HCT116 (cell line): ENCODE results near the gene TMEM238. TPM values are rescaled to one million over a fixed set of nuclear protein-coding genes. Genes with fewer than 3 reads are reported as not detected.

Source experiments
- ATAC-seq: fragments of 200-7000 bp; cut with Tn5 transposase; 2 replicates; pipeline ENCODE4 v1.9.1; 2020; ENCODE audit warnings: mild to moderate bottlenecking, moderate library complexity
- BruUV-seq: library from RNA; stranded (reverse); fragments of 400-500 nt; replicated peaks from 2 replicates; lab custom pipeline; 2021; lab: Mats Ljungman, UMichigan
- CTCF ChIA-PET: fragments of 300-600 bp; sonication (Branson Sonifier 250); formaldehyde crosslinking; loops from one replicate; lab custom pipeline; 2021; ENCODE audit warnings: antibody characterized with exemption; lab: Charles Lee
- POLR2A ChIA-PET: fragments of 300-600, 350-600 bp; sonication (Branson Sonifier 250); formaldehyde crosslinking; loops from one replicate; lab custom pipeline; 2021; ENCODE audit warnings: antibody characterized with exemption; lab: Charles Lee
- RAD21 ChIA-PET, 2 experiments: fragments of 300-600 bp; sonication (Branson Sonifier 250); formaldehyde crosslinking; loops; one replicate each; lab custom pipeline; 2023; ENCODE audit warnings: low total read pairs in 2 of 2; ENCODE audit not compliant: uncharacterized antibody in 2 of 2, unreplicated experiment in 2 of 2, low non-redundant PET in 1 of 2; lab: Charles Lee
- DNase-seq: peaks from one replicate; pipeline ENCODE4 v3.0.0-alpha.2; 2010; ENCODE audit warnings: low read depth, low spot score
- H2AFZ ChIP-seq: fragments of 200-600 bp; shearing (Covaris generic), sonication (generic); 2 replicates; pipeline ENCODE4 v1.6.1; 2017; ENCODE audit warnings: low read depth, mixed run types, mixed read lengths, antibody characterized with exemption, low read length; ENCODE audit not compliant: poor library complexity, severe bottlenecking
- H3K27ac ChIP-seq: 2 replicates; pipeline ENCODE4 v1.5.1; 2012; ENCODE audit warnings: low read depth, low read length
- H3K27me3 ChIP-seq: fragments of 200-600 bp; sonication (generic); 2 replicates; pipeline ENCODE4 v1.6.1; 2016; ENCODE audit warnings: mixed run types, low read length, mixed read lengths; ENCODE audit not compliant: insufficient read depth
- H3K36me3 ChIP-seq, 2 experiments: fragments of 200-500 bp in 1 of 2; fragments of 200-600 bp in 1 of 2; sonication (Bioruptor generic) in 1 of 2; sonication (generic) in 1 of 2; 2 replicates each; pipeline versions ENCODE4 v1.5.1 to v1.6.1; 2014 to 2016; ENCODE audit warnings: low read length in 2 of 2, inconsistent platforms in 1 of 2, mixed read lengths in 1 of 2, mixed run types in 1 of 2; ENCODE audit not compliant: insufficient read depth in 2 of 2, control insufficient read depth in 1 of 2
- H3K4me1 ChIP-seq, 2 experiments: fragments of 200-600 bp in 1 of 2; sonication (generic) in 1 of 2; 2 replicates each; pipeline versions ENCODE4 v1.5.1 to v1.6.1; 2012 to 2017; ENCODE audit warnings: low read length in 2 of 2, inconsistent platforms in 1 of 2, mild to moderate bottlenecking in 1 of 2, mixed read lengths in 1 of 2, mixed run types in 1 of 2, moderate library complexity in 1 of 2; ENCODE audit not compliant: insufficient read depth in 2 of 2, control insufficient read depth in 1 of 2
- H3K4me2 ChIP-seq: fragments of 200-600 bp; sonication (generic); 2 replicates; pipeline ENCODE4 v1.6.1; 2017; ENCODE audit warnings: mixed run types, low read length, mixed read lengths
- H3K4me3 ChIP-seq, 2 experiments: fragments of 200-600 bp in 1 of 2; sonication (generic) in 1 of 2; replicated peaks in 1 of 2; 2 replicates each; pipeline ENCODE4 v1.5.1; 2011 to 2016; ENCODE audit warnings: low read length in 2 of 2, control low read depth in 1 of 2, low read depth in 1 of 2, mild to moderate bottlenecking in 1 of 2, mixed read lengths in 1 of 2, mixed run types in 1 of 2
- H3K79me2 ChIP-seq: fragments of 200-600 bp; sonication (generic); 2 replicates; pipeline ENCODE4 v1.6.1; 2017; ENCODE audit warnings: mild to moderate bottlenecking, mixed run types, low read length, moderate library complexity, mixed read lengths; ENCODE audit not compliant: insufficient read depth
- H3K9ac ChIP-seq: fragments of 200-600 bp; sonication (generic); 2 replicates; pipeline ENCODE4 v1.6.1; 2016; ENCODE audit warnings: low read length, mixed read lengths
- H3K9me2 ChIP-seq: fragments of 200-600 bp; sonication (generic), shearing (Covaris generic); 2 replicates; pipeline ENCODE4 v1.6.1; 2017; ENCODE audit warnings: mixed run types, mild to moderate bottlenecking, moderate library complexity; ENCODE audit not compliant: insufficient read depth
- H3K9me3 ChIP-seq, 2 experiments: fragments of 200-500 bp in 1 of 2; fragments of 200-600 bp in 1 of 2; sonication (Bioruptor generic) in 1 of 2; sonication (generic) in 1 of 2; 2 replicates each; pipeline ENCODE4 v1.6.1; 2014 to 2017; ENCODE audit warnings: low read length in 2 of 2, mixed read lengths in 2 of 2, inconsistent platforms in 1 of 2, low read depth in 1 of 2, mild to moderate bottlenecking in 1 of 2, mixed run types in 1 of 2, moderate library complexity in 1 of 2; ENCODE audit not compliant: control insufficient read depth in 1 of 2, insufficient read depth in 1 of 2
- H4K20me1 ChIP-seq: fragments of 200-600 bp; sonication (generic), shearing (Covaris generic); 2 replicates; pipeline ENCODE4 v1.6.1; 2017; ENCODE audit warnings: mixed run types, mild to moderate bottlenecking, moderate library complexity; ENCODE audit not compliant: insufficient read depth
- CTCF ChIP-seq, 3 experiments: fragments of 200-600 bp in 1 of 3; sonication (generic) in 1 of 3; IDR thresholded peaks in 2 of 3; conservative IDR thresholded peaks in 1 of 3; 2 replicates each; pipeline ENCODE4 v1.5.1; 2012 to 2017; ENCODE audit warnings: low read depth in 2 of 3, low read length in 2 of 3, antibody characterized with exemption in 1 of 3, borderline replicate concordance in 1 of 3, control low read depth in 1 of 3, mild to moderate bottlenecking in 1 of 3, mixed read lengths in 1 of 3, mixed run types in 1 of 3, moderate library complexity in 1 of 3; ENCODE audit not compliant: insufficient read depth in 1 of 3
- EGR1 ChIP-seq: IDR thresholded peaks from 2 replicates; pipeline ENCODE4 v1.6.1; 2012; ENCODE audit warnings: low read depth
- POLR2A ChIP-seq: IDR thresholded peaks from 2 replicates; pipeline ENCODE4 v1.7.0; 2011; ENCODE audit warnings: borderline replicate concordance; ENCODE audit not compliant: insufficient read depth, insufficient read length; ENCODE audit errors: extremely low read depth
- SIN3A ChIP-seq: IDR thresholded peaks from 2 replicates; pipeline ENCODE4 v1.6.1; 2012; ENCODE audit warnings: low read depth
- SRF ChIP-seq: IDR thresholded peaks from 2 replicates; pipeline ENCODE4 v1.6.1; 2012; ENCODE audit warnings: low read depth
- YY1 ChIP-seq: IDR thresholded peaks from 2 replicates; pipeline ENCODE4 v1.6.1; 2011; ENCODE audit warnings: low read length, low read depth, moderate library complexity, mild to moderate bottlenecking; ENCODE audit not compliant: insufficient replicate concordance; ENCODE audit errors: extremely low read depth
- intact Hi-C: fragments of 100-400 bp; cut with micrococcal nuclease; formaldehyde crosslinking; loops from 2 replicates; pipeline ENCODE4 v1.10.0; 2022
- total RNA-seq: library from RNA; stranded (reverse); gene quantifications from one replicate; pipeline ENCODE4 v1.2.1, GENCODE V29; 2021; ENCODE audit not compliant: unreplicated experiment
- TF ChIP-seq, protein P1 (sequence below): IDR thresholded peaks from 2 replicates; pipeline ENCODE4 v1.6.1; 2012; ENCODE audit warnings: low read depth

TMEM238 gene
- total RNA-seq, 1 experiment from 2014 or later: 21.0 TPM

GRCh38 chr19:55345101-55345817 is 38.8 kb downstream of the TMEM238 start:
- no peaks in the 10 kb centered on the region for H3K27me3 ChIP-seq
- H3K9me3 ChIP-seq: no peaks in the 10 kb centered on the region
- H3K9ac ChIP-seq: no peak overlapping the region
- BruUV-seq: no TSS peak
- no peak overlapping the region for H2AFZ ChIP-seq
- peak overlapping the region; percentile 31; the same call in 1 of the 2 replicates for H3K27ac ChIP-seq
- no peak overlapping the region for H3K4me3 ChIP-seq
- H4K20me1 ChIP-seq: no peaks in the 10 kb centered on the region
- ATAC-seq (no peak), DNase-seq (no peak)
- peaks cover 4 to 5% of the 10 kb centered on the region in 2 experiments; a peak in 3 of 4 replicates for H3K36me3 ChIP-seq
- ChIA-PET CTCF (interaction anchor here (1.2 kb wide), 1 partner anchor 44 kb away, joined by 3 read pairs; no protein-coding TSS in a partner anchor), RAD21 (no interaction called here)
- H3K4me1 ChIP-seq: peaks cover 10 to 31% of the 10 kb centered on the region in 2 experiments; a peak in 3 of 4 replicates
- intact Hi-C loops: no loop called here
- peak overlapping the region; percentile 17; the same call in 1 of the 2 replicates for H3K4me2 ChIP-seq
- TF ChIP-seq POLR2A (no peak), SIN3A (no peak), YY1 (no peak), CTCF (IDR thresholded peaks at IDR 0.05 in 2 of 3, conservative IDR thresholded peaks at IDR 0.05 in 1 of 3; ENCODE audit: borderline replicate concordance in 1 of 3, insufficient read depth in 1 of 3, low read depth in 2 of 3, low read length in 2 of 3) (no peak), EGR1 (no peak), SRF (no peak)
- TF ChIP-seq, protein P1, sequence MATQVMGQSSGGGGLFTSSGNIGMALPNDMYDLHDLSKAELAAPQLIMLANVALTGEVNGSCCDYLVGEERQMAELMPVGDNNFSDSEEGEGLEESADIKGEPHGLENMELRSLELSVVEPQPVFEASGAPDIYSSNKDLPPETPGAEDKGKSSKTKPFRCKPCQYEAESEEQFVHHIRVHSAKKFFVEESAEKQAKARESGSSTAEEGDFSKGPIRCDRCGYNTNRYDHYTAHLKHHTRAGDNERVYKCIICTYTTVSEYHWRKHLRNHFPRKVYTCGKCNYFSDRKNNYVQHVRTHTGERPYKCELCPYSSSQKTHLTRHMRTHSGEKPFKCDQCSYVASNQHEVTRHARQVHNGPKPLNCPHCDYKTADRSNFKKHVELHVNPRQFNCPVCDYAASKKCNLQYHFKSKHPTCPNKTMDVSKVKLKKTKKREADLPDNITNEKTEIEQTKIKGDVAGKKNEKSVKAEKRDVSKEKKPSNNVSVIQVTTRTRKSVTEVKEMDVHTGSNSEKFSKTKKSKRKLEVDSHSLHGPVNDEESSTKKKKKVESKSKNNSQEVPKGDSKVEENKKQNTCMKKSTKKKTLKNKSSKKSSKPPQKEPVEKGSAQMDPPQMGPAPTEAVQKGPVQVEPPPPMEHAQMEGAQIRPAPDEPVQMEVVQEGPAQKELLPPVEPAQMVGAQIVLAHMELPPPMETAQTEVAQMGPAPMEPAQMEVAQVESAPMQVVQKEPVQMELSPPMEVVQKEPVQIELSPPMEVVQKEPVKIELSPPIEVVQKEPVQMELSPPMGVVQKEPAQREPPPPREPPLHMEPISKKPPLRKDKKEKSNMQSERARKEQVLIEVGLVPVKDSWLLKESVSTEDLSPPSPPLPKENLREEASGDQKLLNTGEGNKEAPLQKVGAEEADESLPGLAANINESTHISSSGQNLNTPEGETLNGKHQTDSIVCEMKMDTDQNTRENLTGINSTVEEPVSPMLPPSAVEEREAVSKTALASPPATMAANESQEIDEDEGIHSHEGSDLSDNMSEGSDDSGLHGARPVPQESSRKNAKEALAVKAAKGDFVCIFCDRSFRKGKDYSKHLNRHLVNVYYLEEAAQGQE: no peak
- TF ChIP-seq, all 23 proteins: peak for 0
- Histone ChIP-seq H3K79me2 (peaks cover 6% of the 10 kb centered on the region; the same call in 1 of the 2 replicates), H3K9me2 (no peaks in the 10 kb centered on the region)
- POLR2A ChIA-PET: no interaction called here
